HG03571 (cell line): ENCODE results near the gene FAM168A.

Source experiments
- ATAC-seq: cut with Tn5 transposase; IDR thresholded peaks from one replicate; pipeline ENCODE4 v1.9.1; 2021; ENCODE audit not compliant: unreplicated experiment

The FAM168A gene

DNA sequence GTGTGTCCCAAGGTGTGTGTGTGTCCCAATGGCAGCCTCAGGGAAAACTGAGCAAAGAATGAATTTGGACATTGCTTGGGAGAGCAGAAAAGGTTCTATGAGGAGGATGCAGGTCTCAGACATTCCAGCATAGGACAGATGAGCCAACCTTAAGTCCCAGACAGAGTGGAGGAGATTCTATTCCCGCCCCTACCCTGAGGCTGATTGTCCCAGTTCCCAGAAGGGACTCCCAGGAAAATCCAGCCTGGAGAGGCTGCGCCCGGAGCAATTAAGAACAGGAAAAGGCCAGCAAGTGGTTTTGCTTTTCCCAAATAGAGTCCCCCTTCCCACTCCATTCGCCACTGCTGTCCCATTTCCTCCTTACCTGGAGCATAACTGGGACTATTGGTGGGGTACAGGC, 167.6 kb downstream of the FAM168A start:
- no peak for ATAC-seq

DNA sequence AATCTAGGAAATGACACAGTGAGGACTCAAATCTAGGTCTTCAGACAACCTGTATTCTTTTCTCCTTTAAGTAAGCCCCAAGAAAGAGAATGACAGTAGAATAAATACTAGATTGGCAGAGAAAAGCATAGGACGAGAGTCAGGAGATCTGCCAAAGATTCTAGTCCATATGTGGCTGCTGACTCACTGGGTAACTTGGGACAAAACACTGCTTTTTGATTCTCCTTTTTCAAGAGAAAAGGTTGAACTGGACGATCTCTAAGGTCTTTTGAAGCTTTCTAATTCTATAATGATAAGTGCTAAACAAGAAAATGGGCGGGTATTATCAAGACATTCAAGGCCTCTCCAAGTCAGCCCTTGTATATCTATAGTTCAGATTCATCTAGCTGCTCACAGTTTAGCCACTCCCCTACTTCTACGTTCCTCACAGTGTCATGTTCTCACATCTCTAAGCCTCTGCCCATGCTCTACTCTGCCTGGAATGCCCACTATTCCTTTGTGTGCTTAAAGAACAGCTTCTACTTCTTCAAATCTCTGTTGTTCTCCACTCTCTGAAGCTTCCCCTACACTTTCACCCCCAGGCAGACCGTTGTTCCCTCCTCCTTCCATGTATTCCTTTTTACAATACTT, 168.7 kb downstream of the FAM168A start:
- ATAC-seq: no peak

DNA sequence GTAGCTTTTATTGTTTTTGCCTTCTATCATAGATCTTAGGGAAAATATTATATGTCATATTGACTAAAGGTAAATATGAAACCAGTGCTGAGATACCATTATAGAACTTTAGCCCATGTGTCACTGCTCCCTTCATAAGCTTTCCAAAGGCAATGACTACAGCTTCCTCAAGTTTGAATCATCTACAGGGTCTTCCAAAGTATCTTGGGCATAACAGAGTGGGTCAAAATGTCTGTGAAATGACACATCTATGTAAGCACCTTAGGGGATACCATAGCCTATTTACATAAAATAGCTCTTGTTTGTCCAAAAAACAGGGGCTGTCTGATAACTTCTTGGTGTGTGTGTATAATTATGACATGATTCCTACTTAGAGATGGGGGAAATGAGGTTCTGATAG, 169.2 kb downstream of the FAM168A start:
- ATAC-seq: no peak

DNA sequence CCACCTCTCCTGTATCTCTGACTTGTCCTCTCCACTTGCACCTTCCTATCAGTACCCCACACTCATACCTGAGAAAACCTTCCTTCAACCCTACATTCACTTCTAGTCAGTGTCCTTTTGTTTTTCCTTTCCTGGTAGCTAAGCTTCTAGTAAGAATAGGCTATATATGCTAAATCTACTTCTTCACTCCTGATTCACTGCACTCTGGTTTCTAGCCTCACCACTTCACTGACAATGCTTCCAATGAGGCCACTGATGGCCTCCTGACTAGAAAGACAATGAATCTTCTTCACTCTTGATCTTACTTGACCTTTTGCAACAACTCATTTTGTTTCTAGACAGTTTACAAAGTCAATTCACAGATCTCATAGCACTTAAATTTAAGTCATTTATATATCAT, 169.7 kb downstream of the FAM168A start:
- ATAC-seq: no peak

DNA sequence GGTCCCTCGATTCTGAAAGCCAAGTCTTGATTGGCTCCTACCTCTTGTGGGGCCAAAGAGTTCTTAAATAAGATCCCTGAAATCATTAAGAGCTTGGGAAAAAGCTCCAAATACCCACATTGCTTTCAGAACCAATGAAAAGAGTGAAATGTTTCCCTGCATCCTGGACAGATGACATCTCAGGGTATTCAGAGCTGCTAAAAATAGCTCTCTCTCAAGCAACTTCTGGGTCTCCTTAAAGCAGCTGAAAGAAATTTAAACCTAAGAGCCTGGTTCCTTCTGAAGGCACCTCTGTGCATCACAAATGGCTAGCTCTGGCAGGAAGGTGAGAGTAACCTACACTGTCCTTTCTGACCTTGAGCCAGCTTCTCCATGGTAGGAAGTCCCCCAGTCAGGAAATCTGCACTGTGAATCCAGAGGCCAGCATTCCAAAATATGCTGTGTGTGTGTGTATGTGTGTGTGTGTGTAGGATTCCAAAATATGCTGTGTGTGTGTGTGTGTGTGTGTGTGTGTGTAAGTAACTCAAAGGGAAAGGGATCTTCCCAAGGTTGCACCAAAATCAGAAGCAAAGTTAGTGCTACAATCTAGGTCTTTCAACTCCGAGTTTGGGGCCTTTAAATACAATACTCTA, 171.6 kb downstream of the FAM168A start:
- no peak for ATAC-seq

DNA sequence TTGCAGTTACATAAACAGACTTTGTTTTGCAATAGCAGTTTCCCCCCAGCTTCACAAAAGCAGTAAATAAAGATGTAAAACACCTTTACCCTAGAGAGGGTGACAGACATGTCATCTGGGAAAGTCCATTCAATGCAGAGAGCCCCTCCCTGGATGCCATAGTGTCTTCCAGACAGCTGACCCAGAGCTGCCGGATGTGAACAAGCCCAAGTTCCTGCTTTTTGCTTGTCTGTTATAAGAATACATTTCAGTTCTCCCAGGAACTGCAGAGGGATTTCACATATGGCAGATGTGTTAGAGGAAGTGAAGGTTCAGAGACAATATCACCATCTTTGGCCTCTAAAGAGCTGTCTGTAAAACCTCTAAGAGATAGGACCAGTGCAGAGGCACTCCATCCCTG, 172.8 kb downstream of the FAM168A start:
- ATAC-seq: no peak

DNA sequence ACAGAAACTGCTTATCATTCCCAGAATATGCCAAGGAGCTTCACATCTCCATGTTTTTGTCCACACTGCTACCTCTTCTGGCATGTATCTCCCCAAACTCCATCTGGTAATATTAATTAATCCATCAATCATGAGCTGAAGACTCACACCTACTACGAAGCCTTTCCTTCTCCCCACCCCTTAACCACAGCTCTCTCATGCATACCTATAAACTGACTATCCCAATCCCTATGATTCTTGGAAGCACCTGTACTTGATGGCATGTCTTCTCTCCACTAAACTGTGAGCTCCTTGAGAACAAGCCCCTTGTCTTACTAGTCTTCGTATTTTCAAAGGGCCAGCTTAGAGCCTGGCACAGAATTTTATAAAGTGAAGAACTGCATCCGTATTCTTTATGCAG, 174.4 kb downstream of the FAM168A start:
- ATAC-seq: no peak

DNA sequence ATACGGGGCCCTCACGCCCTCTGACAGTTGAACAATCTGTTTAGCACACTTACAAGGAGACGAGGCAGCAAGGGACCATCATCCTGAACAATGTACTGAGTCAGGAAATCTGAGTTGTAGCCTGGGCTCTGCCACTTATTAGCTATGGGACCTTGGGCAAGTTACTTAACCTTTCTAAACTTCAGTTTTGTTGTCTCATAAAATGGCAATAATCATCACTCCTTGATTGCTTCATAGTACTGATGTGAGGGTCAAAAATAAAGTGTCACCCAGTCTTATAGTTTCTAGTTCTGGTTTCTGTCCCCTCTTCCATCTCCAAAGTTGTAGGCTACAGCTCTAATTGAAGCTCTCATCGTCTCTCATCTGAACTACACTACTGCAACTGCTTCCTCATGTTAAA, 175.0 kb downstream of the FAM168A start:
- ATAC-seq: no peak

DNA sequence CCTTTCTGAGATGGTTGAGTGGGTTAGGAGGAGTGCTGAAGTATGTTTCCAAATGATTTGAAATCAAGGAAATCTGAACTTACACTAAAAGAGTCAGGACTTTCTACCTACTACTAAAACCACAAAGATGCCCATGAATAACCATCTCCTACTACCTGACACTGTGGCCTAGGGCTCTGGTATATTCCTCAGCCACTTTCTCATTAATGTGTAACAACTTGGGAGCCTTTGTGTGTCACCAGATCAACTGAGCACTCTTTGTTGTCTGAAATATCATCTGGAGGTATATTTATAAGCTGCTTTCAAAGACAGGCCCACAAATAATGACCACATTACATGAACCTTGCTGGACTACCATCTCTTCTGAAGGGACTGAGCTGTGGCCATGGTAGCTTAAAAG, 177.8 kb downstream of the FAM168A start:
- ATAC-seq: no peak

DNA sequence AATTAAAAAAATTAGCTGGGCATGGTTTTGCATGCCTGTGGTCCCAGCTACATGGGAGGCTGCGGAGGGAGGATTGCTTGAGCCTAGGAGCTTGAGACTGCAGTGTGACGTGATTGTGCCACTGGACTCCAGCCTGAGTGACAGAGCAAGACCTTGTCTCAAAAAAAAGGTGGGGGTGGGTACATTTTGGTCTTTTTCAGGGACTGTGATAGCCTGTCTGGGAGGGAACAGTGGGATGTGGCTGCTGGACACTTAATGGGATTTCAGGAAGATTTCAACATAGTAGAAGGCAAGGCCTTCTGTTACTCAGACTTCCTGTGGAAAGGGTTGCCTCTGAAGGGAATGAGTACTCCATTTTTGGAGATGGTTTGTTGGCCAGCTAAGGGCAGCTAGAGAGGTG, 181.1 kb downstream of the FAM168A start:
- ATAC-seq: no peak

DNA sequence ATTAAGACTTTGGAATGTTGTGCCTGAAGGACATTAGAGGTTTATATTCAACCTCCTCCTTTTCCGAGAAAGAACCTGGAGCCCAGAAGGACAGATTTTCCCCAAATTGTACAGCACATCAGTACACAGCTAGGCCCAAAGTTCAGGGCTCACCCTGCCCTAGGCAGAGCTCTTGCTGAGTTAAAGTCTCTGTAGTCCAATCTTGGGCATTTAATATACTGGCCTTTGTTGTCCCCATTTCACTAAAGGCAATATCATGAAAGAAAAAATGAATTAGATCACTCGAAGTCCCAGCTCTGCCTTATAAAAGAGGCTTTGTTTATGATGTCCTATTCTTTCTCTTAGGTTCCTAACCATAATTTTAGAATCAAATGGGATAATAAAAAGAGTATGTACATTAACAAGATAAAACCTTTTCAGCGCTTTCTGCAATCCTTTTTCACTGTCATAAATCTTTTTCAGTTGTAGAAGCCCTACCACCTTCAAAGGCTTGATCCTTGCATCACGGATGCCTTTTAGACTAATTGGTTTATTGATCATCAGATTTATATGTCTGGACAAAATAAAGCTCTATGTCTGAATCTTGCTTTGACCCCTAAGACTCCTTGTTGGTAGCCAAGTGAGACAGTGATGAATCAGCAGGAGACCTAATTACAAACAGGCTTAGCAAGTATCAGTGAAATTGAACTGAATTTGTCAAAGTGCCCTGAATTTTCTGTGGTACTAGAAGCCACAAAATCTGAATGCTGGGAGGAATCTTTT, 181.9 kb downstream of the FAM168A start:
- ATAC-seq: no peak

DNA sequence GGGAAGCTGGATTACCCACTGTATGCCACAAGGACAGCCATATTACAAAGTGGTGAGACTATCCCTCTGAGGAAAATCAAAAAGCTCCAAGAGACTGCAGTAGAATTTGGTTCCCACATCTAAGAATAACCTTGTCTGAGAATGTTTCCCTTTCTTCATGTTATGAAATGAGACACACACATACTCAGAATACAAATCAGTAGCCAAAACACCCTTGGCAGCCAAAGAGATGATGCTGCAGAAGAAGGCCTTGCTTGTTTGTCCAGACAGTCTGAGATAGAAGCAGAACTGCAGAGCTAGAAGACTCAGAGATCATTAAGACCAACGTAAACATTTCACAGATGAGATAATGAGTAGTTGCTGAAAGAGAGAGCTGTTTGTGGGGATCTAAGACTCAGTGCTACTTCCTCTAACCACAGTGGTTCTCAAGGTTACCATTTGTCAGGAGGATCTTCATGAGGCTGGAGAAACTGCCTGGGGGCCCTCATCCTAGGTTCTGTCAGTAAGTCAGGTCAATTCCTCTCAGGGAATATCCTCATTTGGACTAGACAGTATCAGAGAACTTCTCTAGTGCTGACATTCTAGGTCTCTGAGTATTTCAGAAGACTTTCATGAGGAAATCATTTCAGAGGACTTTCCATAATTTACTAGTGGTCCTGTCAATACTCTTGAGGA, 182.8 kb downstream of the FAM168A start:
- ATAC-seq: no peak

DNA sequence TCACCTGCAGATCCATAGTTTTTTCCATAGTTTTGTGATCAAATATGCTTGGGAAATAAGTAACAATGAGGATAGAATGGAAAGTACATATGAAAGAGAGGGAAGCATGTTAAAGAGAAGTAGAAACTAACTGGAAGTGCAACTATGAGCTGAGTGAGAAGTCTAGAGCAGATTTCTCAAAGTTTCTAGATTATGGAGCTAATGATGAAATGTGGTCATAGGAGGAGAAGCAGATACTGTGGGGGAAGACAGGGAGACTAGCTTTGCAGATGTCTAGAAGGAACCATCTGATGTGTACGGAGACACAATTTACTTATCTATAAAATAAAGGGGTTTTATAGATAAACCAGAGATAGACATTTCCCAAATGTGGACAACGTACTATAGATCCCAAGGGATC, 184.7 kb downstream of the FAM168A start:
- no peak for ATAC-seq

DNA sequence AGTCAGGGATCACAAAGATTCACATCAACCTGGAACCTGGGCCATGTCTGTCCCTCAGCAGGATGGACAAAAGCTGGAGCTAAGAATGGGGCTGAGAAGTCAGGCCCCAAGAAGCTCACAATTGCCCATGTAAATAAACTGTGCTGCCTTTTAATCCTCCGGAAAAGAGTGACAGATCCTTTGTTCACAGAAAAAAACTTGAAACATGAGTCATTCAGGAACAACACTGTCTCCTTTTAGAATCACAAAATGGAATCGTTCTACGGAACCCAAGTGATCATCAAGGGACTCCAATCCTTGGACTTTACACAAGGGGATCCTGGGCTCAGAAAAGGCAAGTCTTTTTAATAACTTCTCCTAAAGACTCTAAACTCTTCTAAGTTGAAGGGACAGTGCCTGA, 185.6 kb downstream of the FAM168A start:
- ATAC-seq: no peak

DNA sequence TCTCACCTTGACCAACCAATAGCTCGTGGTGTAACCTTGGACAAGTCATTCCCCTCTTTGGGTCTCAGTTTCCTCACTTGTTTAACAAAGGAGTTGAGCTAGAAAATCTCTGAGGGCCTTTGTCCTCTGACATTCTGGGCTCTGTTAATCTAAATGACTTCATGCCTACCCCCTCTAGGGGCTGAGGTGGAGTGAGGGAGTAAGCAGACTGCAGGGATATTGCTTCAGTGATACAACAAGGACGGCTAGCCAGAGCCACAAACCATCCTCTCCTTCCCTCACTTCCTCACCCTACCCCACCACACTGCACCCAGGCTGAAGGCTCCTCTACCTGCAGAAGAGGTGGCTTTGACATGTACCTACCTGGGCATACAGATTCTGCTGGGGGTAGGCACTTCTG, 186.9 kb downstream of the FAM168A start:
- no peak for ATAC-seq

DNA sequence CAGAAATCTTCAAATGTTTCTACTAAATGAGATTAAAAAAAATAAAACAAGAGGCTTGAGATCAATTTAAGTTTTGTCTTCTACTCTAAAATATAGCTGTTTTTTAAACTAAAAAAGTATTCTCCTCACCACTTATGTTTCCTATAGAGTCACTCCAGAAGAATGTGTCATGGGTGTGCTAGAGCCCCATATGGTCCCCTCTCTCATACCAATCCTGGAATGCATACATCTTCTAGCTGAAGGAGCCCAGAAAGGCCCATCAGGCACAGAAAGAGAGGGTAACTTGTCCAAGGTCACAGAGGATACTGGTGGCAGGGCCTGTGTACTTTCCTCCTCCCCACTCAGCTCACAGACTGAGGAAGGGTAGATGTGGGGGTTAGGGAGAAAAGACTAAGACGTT, 187.3 kb downstream of the FAM168A start:
- ATAC-seq: no peak

DNA sequence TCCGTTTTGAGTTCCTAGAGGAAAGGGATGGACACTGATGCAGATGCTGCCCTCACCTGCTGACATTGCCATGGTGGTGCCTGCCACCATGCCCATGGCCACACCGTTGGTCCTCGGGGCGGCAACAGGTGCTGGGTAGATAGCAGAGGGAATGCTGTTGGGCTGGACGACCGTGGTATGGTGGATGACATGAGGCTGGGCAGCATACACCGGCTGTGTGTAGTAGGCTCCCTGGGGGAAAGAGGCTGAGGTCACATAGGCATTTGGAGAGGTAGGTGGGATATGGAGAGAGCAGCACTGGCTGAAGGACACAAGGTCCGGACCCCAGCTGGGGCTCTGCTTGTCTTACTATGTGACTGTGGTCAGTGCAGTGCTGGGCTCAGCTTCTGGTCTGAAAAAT, 188.5 kb downstream of the FAM168A start:
- no peak for ATAC-seq

DNA sequence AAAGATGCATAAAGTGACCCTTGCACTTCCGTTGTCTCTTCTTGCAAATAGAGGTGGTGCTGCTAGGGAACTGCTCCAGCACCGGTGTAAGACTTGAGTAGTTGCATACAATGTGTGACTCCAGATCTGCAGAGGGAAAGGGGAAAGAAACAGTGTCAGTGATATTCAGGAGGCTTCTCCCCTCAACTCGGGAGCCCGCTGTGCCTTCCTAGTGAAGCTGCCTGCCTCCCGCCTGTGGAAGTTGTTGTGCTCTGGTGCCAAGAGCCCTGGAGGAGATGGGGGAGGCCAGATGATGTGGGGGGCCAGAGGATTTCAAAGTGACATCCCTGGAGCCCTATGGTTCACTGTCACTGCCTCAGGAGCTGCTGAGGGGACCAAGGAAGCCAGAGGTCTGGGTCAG, 191.3 kb downstream of the FAM168A start:
- ATAC-seq: no peak

DNA sequence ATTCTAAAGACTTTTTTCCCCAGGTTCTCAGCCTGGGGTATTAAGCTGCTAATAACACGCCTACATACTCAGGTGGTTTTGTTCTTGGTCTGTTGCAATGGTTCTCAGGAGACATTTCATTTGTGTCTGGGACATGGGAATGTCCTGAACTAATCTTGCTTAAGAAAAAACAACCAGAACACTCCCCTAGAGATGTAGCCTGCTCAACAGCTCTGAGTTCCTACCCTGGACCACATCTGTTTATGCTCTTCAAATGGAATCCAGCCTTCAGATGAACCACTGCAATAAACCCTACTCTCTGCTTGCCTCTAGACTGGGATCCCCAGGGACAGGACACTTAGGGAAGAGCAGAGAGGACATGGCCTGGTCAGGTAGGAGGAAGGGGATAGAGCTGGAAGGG, 191.8 kb downstream of the FAM168A start:
- no peak for ATAC-seq

DNA sequence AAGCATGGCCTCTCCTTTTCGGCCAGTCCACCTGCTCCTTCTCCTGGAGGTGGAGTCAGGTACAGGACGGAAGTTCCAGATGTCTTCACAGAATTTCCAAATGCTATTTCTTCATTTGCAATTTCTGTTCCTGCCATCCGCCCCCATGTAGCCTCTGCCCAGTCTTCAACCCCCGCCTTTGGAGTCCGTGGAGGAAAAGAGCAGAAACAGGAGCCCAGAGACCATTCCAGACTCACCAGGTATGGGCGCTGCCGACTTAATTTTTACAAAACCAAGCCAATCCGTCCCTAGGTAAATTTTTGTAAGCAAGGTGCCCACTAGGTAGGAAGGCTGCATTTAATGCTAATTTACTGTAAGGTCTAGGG, 192.8 kb downstream of the FAM168A start:
- no peak for ATAC-seq

DNA sequence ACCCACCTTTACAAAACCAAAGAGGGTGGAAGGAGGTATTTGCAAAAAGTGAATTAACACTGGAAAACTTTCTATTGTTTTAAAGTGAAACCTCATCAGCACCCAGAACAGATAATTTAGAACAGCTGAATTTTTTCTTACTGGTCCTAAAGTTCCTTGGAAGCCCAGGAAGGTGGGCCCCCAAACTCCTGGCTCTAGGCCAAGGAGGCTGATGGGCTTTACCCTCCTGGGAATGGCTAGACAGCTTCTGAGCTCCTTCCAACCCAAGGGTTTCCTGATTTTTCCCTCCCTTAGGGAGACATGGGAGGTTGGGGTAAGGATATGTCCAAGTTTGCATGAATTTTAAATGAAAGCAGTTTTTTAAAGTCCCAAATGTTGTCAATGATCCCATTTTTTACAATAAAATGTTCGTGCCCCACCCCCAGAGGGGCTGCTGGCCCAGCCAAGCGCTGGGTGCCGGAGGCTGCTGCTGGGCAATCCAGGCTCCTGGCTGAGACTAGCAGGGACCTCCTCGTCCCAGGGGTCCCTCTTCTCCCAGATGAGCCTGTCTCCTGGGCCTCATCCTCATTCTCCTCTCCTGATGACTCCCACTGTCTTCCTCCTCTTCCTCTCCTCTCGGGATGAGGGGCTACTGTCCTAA, 193.3 kb downstream of the FAM168A start:
- ATAC-seq: no peak

DNA sequence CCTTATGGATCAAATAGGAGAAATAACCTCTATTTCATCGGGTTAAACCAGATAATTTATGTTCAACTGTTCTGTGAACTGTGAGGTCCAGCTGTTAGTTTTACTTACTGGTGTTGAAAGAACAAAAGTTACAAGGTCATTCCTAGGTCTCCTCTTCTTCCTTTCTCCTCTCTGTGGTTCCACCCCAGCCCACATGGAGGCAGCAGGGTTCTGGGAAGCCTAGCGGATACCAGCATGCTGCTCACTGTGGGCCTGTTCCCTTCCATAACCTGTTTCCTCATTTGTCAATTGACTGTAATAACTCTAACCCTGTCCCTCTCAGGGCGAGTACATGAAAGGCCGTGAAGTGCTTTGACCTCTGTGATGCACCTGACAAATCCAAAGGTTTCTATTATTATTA, 193.9 kb downstream of the FAM168A start:
- no peak for ATAC-seq
